Measurements from ENCODE around the gene ACSF2.

ACSF2 gene

GRCh38 chr17:50451943-50452629 is 26.1 kb downstream of the ACSF2 start:
- no peak overlapping the region for H3K4me2 ChIP-seq (ENCODE audit: insufficient read depth, low read length)
- no peak overlapping the region for H3K9ac ChIP-seq (ENCODE audit: low read depth, low read length)
- H3K79me2 ChIP-seq (ENCODE audit: insufficient read depth, low read length): 0 out of 2 replicates have a peak, but pooled peaks cover 2% of the 10 kb centered on the region
- no peaks in the 10 kb centered on the region for H3K27me3 ChIP-seq (ENCODE audit: insufficient read depth, low read length, poor library complexity)
- ATAC-seq (ENCODE audit: insufficient read depth, low read depth): no peak
- TF ChIP-seq CTCF (IDR thresholded peaks at IDR 0.05; ENCODE audit: borderline replicate concordance, extremely low read depth, low read length, poor library complexity, severe bottlenecking) (no peak), EZH2 (IDR thresholded peaks at IDR 0.05; ENCODE audit: borderline replicate concordance, low read depth, low read length, severe bottlenecking) (no peak)
- DNase-seq: no peak
- no peaks in the 10 kb centered on the region for H3K9me3 ChIP-seq (ENCODE audit: insufficient read depth, low read length, severe bottlenecking)
- H3K4me3 ChIP-seq (ENCODE audit: low read depth in 1 of 2, low read length in 2 of 2): no peak overlapping the region
- H4K20me1 ChIP-seq (ENCODE audit: insufficient read depth, low read length): no peaks in the 10 kb centered on the region
- no peaks in the 10 kb centered on the region for H3K4me1 ChIP-seq (ENCODE audit: insufficient read depth, low read length)
- peaks cover 8% of the 10 kb centered on the region; the same call in 1 of the 2 replicates for H3K36me3 ChIP-seq (ENCODE audit: insufficient read depth, low read length)
- no peak overlapping the region for H3K27ac ChIP-seq (ENCODE audit: low read length)
- H2AFZ ChIP-seq (ENCODE audit: low read depth, low read length): no peak overlapping the region

GRCh38 chr17:50452630-50453300 is 26.7 kb downstream of the ACSF2 start:
- H3K4me2 ChIP-seq (ENCODE audit: insufficient read depth, low read length): no peak overlapping the region

GRCh38 chr17:50453901-50454300 is 27.9 kb downstream of the ACSF2 start:
- TF ChIP-seq CTCF (IDR thresholded peaks at IDR 0.05; ENCODE audit: borderline replicate concordance, extremely low read depth, low read length, poor library complexity, severe bottlenecking) (no peak), EZH2 (IDR thresholded peaks at IDR 0.05; ENCODE audit: borderline replicate concordance, low read depth, low read length, severe bottlenecking) (no peak)
- H3K9me3 ChIP-seq (ENCODE audit: insufficient read depth, low read length, severe bottlenecking): no peaks in the 10 kb centered on the region
- no peaks in the 10 kb centered on the region for H3K27me3 ChIP-seq (ENCODE audit: insufficient read depth, low read length, poor library complexity)
- peaks cover 2% of the 10 kb centered on the region; the same call in 1 of the 2 replicates for H4K20me1 ChIP-seq (ENCODE audit: insufficient read depth, low read length)
- H3K36me3 ChIP-seq (ENCODE audit: insufficient read depth, low read length): peaks cover 8% of the 10 kb centered on the region; the same call in 1 of the 2 replicates
- no peak overlapping the region for H3K27ac ChIP-seq (ENCODE audit: low read length)
- no peak overlapping the region for H2AFZ ChIP-seq (ENCODE audit: low read depth, low read length)
- ATAC-seq (ENCODE audit: insufficient read depth, low read depth) (no peak), DNase-seq (no peak)
- 0 out of 2 replicates have a peak, but pooled peaks cover 2% of the 10 kb centered on the region for H3K79me2 ChIP-seq (ENCODE audit: insufficient read depth, low read length)
- no peak overlapping the region for H3K4me2 ChIP-seq (ENCODE audit: insufficient read depth, low read length)
- no peak overlapping the region for H3K4me3 ChIP-seq (ENCODE audit: low read depth in 1 of 2, low read length in 2 of 2)
- no peak overlapping the region for H3K9ac ChIP-seq (ENCODE audit: low read depth, low read length)
- H3K4me1 ChIP-seq (ENCODE audit: insufficient read depth, low read length): no peaks in the 10 kb centered on the region

More at GRCh38 chr17:50452630-50453300, 26.7 kb downstream of the ACSF2 start:
- Histone ChIP-seq H3K9me3 (ENCODE audit: insufficient read depth, low read length, severe bottlenecking) (no peaks in the 10 kb centered on the region), H3K27me3 (ENCODE audit: insufficient read depth, low read length, poor library complexity) (no peaks in the 10 kb centered on the region), H3K9ac (ENCODE audit: low read depth, low read length) (no peak overlapping the region), H3K4me3 (ENCODE audit: low read depth in 1 of 2, low read length in 2 of 2) (no peak overlapping the region), H3K4me1 (ENCODE audit: insufficient read depth, low read length) (no peaks in the 10 kb centered on the region), H3K27ac (ENCODE audit: low read length) (no peak overlapping the region), H2AFZ (ENCODE audit: low read depth, low read length) (no peak overlapping the region), H3K36me3 (ENCODE audit: insufficient read depth, low read length) (peaks cover 8% of the 10 kb centered on the region; the same call in 1 of the 2 replicates), H3K79me2 (ENCODE audit: insufficient read depth, low read length) (0 out of 2 replicates have a peak, but pooled peaks cover 2% of the 10 kb centered on the region), H4K20me1 (ENCODE audit: insufficient read depth, low read length) (peaks cover 2% of the 10 kb centered on the region; the same call in 1 of the 2 replicates)
- ATAC-seq (ENCODE audit: insufficient read depth, low read depth) (no peak), DNase-seq (no peak)
- TF ChIP-seq CTCF (IDR thresholded peaks at IDR 0.05; ENCODE audit: borderline replicate concordance, extremely low read depth, low read length, poor library complexity, severe bottlenecking): no peak
- TF ChIP-seq EZH2 (IDR thresholded peaks at IDR 0.05; ENCODE audit: borderline replicate concordance, low read depth, low read length, severe bottlenecking): no peak
